D721Med (cell line): ENCODE results near the gene VPS13D.

Source experiments
- DNase-seq: peaks from one replicate; pipeline ENCODE4 v3.0.0; 2011; ENCODE audit warnings: low spot score; ENCODE audit not compliant: insufficient read length
- FAIRE-seq: peaks from 2 replicates; lab custom pipeline; 2011; peaks lifted over from hg19 to GRCh38; lab: Jason Lieb, UNC
- CTCF ChIP-seq: IDR thresholded peaks from 2 replicates; pipeline ENCODE4 v1.5.1; 2012; ENCODE audit warnings: mild to moderate bottlenecking, control low read depth; ENCODE audit not compliant: insufficient read depth; ENCODE audit errors: missing control alignments

The VPS13D gene

DNA sequence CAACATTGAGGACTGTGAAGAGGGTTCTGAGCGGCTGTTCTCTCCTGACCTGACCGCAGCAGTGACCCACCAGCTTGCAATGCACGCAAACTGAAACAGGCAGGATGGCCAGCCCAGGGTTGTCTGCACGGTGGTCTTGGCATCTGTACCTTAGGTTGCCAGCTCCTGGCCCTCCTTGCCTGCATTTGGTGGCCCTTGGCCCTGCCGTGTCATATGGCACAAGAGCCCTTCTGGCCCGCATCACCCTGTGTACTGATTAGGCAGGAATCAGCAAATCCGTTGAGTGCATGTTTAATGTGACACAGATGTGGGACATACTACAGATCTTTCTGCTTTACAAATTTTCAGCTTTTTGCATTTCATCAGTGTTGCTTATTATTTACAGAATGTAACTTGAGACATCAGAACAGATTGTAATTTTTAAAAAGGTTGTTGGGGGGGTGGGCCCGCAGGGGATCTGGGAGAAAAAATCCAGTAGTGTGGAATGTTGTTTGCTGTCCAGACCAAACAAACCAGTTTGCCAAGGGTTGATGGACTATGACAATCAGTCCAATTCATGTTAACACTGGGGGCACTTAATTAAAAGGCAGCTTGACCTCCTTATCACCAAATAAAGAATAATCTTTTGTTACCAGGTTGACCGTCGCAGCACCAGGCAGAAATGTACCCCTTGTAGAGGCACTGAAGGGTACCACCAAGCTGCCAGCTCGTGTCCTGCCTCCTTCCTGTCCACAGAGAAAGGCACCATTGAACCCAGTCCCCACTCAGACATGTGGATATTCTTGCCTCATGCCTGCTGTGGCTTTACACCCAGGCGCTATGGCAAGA is 255.6 kb downstream of the VPS13D start:
- no peak for DNase-seq
- TF ChIP-seq CTCF: no peak
- FAIRE-seq: no peak

- no peak for FAIRE-seq
- TF ChIP-seq CTCF: no peak
- DNase-seq: no peak
Measured at GRCh38 chr1:12486059-12486341, 256.2 kb downstream of the VPS13D start.

GRCh38 chr1:12486401-12487005 is 256.7 kb downstream of the VPS13D start:
- no peak for FAIRE-seq
- no peak for TF ChIP-seq CTCF
- DNase-seq: no peak

DNA sequence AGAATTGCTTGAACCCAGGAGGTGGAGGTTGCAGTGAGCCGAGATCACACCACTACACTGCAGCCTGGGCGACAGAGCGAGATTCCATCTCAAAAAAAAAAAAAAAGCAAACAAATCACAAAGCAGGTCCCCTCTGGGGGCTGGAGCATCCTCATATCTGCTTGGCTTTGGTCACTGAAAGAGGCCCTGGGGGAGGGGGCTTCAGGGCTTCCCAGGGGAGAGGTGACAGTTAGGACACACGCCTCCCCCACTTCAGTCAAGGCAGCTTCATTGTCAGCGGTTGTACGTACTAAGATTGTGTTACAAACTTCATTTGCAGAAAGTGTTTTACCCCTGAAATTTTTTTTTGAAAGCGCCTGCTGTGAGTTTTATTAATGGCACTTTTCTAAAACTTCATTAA is 257.7 kb downstream of the VPS13D start:
- DNase-seq: no peak
- no peak for FAIRE-seq
- no peak for TF ChIP-seq CTCF

- no peak for FAIRE-seq
- no peak for TF ChIP-seq CTCF
Measured at GRCh38 chr1:12488666-12489354, 259.0 kb downstream of the VPS13D start.

DNA sequence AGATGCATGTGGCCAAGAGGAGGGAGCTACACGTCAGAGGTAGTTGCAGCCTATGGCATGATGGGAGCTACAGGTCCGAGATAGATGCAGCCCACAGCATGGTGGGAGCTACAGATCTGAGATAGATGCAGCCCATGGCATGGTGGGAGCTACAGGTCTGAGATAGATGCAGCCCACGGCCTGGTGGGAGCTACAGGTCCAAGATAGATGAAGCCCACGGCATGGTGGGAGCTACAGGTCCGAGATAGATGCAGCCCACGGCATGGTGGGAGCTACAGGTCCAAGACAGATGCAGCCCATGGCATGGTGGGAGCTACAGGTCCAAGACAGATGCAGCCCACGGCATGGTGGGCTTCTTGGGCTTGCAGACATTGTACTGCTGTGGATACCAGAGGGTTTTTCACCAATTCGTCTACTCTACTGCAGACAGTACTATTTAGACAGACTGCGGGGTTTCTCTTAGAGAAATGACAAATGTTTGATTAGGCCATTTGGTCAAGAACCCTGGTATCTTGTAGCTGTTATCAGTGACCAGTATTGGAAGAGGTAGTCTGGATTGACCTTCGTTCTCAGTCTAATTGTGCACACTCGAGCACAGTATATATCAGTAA is 260.8 kb downstream of the VPS13D start:
- no peak for TF ChIP-seq CTCF
- FAIRE-seq (no peak), DNase-seq (no peak)

More at GRCh38 chr1:12488666-12489354, 259.0 kb downstream of the VPS13D start:
- DNase-seq: no peak
